ENCODE data around the gene LSS. TPM values are rescaled to one million over a fixed set of nuclear protein-coding genes. Genes with fewer than 3 reads are reported as not detected.
"Not testable (repeated sequence)": the region's sequence is repeated elsewhere in the genome, so short reads cannot be mapped to it uniquely, and the experiment has no call there.

LSS gene
- total RNA-seq, 1 donor from 2014 or later: 103 TPM

GRCh38 chr21:46226146-46226545, 2.4 kb downstream of the LSS start:
- intact Hi-C loops (cut with DNase I): loop anchor here (5.0 to 10.0 kb wide), 2 partner anchors 81 to 254 kb away; no protein-coding TSS in a partner anchor
- DNase-seq (ENCODE audit: extremely low spot score in 2 of 2): no peak
- Histone ChIP-seq H3K27ac (peak overlapping the region; percentile 96), H3K36me3 (peaks cover 0 to 9% of the 10 kb centered on the region in 2 donors), H3K4me3 (no peak overlapping the region), H3K27me3 (no peaks in the 10 kb centered on the region), H3K4me1 (peaks cover 33% of the 10 kb centered on the region), H3K9me3 (no peaks in the 10 kb centered on the region)
- TF ChIP-seq POLR2A (IDR thresholded peaks at IDR 0.05) (no peak), POLR2AphosphoS5 (IDR thresholded peaks at IDR 0.05; ENCODE audit: insufficient read depth in 1 of 2, low read depth in 1 of 2) (no peak)
- TF ChIP-seq, protein P1, sequence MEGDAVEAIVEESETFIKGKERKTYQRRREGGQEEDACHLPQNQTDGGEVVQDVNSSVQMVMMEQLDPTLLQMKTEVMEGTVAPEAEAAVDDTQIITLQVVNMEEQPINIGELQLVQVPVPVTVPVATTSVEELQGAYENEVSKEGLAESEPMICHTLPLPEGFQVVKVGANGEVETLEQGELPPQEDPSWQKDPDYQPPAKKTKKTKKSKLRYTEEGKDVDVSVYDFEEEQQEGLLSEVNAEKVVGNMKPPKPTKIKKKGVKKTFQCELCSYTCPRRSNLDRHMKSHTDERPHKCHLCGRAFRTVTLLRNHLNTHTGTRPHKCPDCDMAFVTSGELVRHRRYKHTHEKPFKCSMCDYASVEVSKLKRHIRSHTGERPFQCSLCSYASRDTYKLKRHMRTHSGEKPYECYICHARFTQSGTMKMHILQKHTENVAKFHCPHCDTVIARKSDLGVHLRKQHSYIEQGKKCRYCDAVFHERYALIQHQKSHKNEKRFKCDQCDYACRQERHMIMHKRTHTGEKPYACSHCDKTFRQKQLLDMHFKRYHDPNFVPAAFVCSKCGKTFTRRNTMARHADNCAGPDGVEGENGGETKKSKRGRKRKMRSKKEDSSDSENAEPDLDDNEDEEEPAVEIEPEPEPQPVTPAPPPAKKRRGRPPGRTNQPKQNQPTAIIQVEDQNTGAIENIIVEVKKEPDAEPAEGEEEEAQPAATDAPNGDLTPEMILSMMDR (IDR thresholded peaks at IDR 0.05): no peak

DNA sequence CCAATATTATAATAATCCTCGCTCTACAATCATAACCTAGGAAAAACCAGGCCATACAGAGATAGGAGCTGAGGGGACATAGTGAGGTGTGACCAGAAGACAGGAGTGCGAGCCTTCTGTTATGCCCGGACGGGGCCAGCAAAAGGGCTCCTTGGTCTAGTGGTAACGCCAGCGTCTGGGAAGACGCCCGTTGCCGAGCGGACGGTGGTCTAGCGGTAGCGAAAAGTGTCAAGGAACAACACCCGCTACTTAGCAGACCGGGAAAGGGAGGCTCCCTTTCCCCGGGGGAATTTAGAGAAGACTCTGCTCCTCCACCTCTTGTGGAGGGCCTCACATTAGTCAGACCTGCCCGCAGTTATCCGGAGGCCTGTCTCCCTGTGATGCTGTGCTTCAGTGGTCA, 4.9 kb downstream of the LSS start:
- not testable (repeated sequence) for H3K27ac ChIP-seq; DNase-seq (ENCODE audit: extremely low spot score in 2 of 2); H3K4me3 ChIP-seq; H3K9me3 ChIP-seq; H3K27me3 ChIP-seq
- Histone ChIP-seq H3K4me1 (peaks cover 21% of the 10 kb centered on the region), H3K36me3 (peaks cover 0 to 20% of the 10 kb centered on the region in 2 donors)
- intact Hi-C loops (cut with DNase I): loop anchor here (10.0 kb wide), 1 partner anchor 79 kb away; no protein-coding TSS in a partner anchor

DNA sequence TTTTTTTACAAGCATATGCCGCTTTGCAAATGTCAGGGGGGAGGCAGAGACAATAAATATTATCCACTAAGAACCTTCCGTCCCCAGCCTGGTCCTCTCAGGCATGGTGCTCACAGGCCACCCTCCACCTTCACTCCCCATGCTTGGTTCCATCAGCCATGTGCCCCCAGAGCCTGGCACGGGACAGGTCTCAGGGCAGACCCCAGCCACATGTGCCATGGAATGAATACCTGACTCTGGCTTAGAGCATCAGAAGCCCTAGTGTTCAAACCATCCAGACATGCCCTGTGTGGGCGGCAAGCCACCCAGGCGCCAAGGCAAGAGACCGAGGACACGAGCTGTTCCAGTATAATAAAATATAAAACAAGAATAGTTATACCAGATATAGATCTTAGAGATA, 5.4 kb downstream of the LSS start:
- Histone ChIP-seq H3K27me3 (no peaks in the 10 kb centered on the region), H3K4me3 (no peak overlapping the region), H3K27ac (no peak overlapping the region), H3K4me1 (peaks cover 21% of the 10 kb centered on the region), H3K9me3 (no peaks in the 10 kb centered on the region), H3K36me3 (peaks cover 0 to 20% of the 10 kb centered on the region in 2 donors)
- intact Hi-C loops (cut with DNase I): loop anchor here (10.0 kb wide), 1 partner anchor 78 kb away; no protein-coding TSS in a partner anchor
- TF ChIP-seq, protein P1 (IDR thresholded peaks at IDR 0.05): no peak
- no peak for TF ChIP-seq POLR2AphosphoS5 (IDR thresholded peaks at IDR 0.05; ENCODE audit: insufficient read depth in 1 of 2, low read depth in 1 of 2)
- TF ChIP-seq POLR2A (IDR thresholded peaks at IDR 0.05): no peak
- DNase-seq (ENCODE audit: extremely low spot score in 2 of 2): no peak

- no peak overlapping the region for H3K4me3 ChIP-seq
- DNase-seq (ENCODE audit: extremely low spot score in 2 of 2): no peak
- H3K27me3 ChIP-seq: no peaks in the 10 kb centered on the region
- H3K9me3 ChIP-seq: no peaks in the 10 kb centered on the region
- intact Hi-C loops (cut with DNase I): loop anchor here (10.0 kb wide), 1 partner anchor 78 kb away; no protein-coding TSS in a partner anchor
- TF ChIP-seq POLR2A (IDR thresholded peaks at IDR 0.05): no peak
- TF ChIP-seq, protein P1 (IDR thresholded peaks at IDR 0.05): no peak
- no peak for TF ChIP-seq POLR2AphosphoS5 (IDR thresholded peaks at IDR 0.05; ENCODE audit: insufficient read depth in 1 of 2, low read depth in 1 of 2)
- H3K27ac ChIP-seq: no peak overlapping the region
- peaks cover 0 to 20% of the 10 kb centered on the region in 2 donors for H3K36me3 ChIP-seq
- peaks cover 14% of the 10 kb centered on the region for H3K4me1 ChIP-seq
Observed at GRCh38 chr21:46222436-46223116, 6.0 kb downstream of the LSS start.

- H3K36me3 ChIP-seq: peaks cover 0 to 20% of the 10 kb centered on the region in 2 donors
- TF ChIP-seq POLR2AphosphoS5 (IDR thresholded peaks at IDR 0.05; ENCODE audit: insufficient read depth in 1 of 2, low read depth in 1 of 2): no peak
- no peak for TF ChIP-seq POLR2A (IDR thresholded peaks at IDR 0.05)
- TF ChIP-seq, protein P1 (IDR thresholded peaks at IDR 0.05): no peak
Observed at GRCh38 chr21:46221664-46222435, 6.7 kb downstream of the LSS start.

More at GRCh38 chr21:46221664-46222435, 6.7 kb downstream of the LSS start:
- intact Hi-C loops (cut with DNase I): loop anchor here (10.0 kb wide), 1 partner anchor 77 kb away; no protein-coding TSS in a partner anchor
- H3K27ac ChIP-seq: no peak overlapping the region
- no peaks in the 10 kb centered on the region for H3K9me3 ChIP-seq
- no peak for DNase-seq (ENCODE audit: extremely low spot score in 2 of 2)
- no peak overlapping the region for H3K4me3 ChIP-seq
- no peaks in the 10 kb centered on the region for H3K27me3 ChIP-seq
- peaks cover 7% of the 10 kb centered on the region for H3K4me1 ChIP-seq

Data from vagina (tissue), 2 donors.